HL-60 (cell line): ENCODE results near the gene PIK3R3.

Source experiments
- GABPA ChIP-seq: IDR thresholded peaks from 2 replicates; pipeline ENCODE4 v1.6.1; 2012; ENCODE audit warnings: low read depth
- POLR2AphosphoS5 ChIP-seq: IDR thresholded peaks from 2 replicates; pipeline ENCODE4 v1.6.1; 2012; ENCODE audit warnings: low read depth
- TF ChIP-seq, protein P1 (sequence below): IDR thresholded peaks from one replicate; pipeline ENCODE4 v1.5.1; 2011; ENCODE audit warnings: low read length, control low read depth, inconsistent platforms; ENCODE audit not compliant: insufficient read depth

DNA sequence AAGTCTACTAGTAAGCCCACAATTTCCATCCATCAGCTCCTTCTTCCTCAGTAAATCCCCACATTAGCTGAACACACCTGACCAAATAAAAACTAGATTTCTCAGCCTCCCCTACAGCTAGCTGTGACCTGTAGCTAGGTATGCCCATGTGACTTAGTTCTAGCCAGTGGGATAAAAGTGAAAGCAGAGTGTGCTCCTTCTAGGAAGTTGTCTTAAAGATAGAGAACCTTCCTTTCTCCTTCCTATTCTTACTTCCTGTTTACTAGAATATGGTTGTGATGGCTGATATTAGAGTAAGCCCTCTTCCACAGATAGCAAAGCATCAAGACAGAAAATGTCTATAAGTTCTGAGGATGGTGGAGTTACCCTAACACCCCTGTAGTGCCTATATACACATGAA is 67.0 kb downstream of the PIK3R3 start:
- TF ChIP-seq, protein P1, sequence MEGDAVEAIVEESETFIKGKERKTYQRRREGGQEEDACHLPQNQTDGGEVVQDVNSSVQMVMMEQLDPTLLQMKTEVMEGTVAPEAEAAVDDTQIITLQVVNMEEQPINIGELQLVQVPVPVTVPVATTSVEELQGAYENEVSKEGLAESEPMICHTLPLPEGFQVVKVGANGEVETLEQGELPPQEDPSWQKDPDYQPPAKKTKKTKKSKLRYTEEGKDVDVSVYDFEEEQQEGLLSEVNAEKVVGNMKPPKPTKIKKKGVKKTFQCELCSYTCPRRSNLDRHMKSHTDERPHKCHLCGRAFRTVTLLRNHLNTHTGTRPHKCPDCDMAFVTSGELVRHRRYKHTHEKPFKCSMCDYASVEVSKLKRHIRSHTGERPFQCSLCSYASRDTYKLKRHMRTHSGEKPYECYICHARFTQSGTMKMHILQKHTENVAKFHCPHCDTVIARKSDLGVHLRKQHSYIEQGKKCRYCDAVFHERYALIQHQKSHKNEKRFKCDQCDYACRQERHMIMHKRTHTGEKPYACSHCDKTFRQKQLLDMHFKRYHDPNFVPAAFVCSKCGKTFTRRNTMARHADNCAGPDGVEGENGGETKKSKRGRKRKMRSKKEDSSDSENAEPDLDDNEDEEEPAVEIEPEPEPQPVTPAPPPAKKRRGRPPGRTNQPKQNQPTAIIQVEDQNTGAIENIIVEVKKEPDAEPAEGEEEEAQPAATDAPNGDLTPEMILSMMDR = no peak
- TF ChIP-seq POLR2AphosphoS5 (no peak), GABPA (no peak)
